ENCODE results near the gene ANKS4B.
"Not testable (repeated sequence)": the region's sequence is repeated elsewhere in the genome, so short reads cannot be mapped to it uniquely, and the experiment has no call there.

ANKS4B gene

DNA sequence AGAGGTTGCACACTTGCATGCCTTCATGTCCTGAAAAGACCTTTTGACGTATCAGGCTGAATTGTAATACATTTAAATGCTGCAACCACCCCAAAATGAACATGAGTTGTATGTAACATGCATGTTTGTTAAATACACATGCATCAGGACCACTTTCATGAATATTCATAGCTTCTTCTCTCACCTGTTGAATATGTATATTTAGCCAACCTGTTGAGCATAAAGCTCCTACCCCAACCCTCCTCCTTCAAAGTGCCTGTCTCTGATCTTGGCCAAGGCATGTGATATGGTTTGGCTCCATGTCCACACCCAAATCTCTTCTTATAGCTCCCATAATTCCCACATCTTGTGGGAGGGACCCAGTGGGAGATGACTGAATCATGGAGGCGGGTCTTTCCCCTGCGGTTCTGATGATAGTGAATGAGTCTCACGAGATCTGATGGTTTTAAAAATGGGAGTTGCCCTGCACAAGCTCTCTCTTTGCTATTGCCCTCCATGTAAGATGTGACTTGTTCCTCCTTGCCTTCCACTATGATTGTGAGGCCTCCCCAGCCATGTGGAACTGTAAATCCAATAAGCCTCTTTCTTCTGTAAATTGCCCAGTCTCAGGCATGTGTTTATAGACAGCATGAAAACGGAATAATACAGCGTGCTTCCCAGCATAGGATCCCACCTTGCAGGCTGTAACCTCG is 48.3 kb downstream of the ANKS4B start:
- no peak overlapping the region for H3K4me3 ChIP-seq (ENCODE audit: low read depth in 1 of 2, low read length in 2 of 2)
- no peaks in the 10 kb centered on the region for H3K36me3 ChIP-seq (ENCODE audit: control insufficient read depth in 1 of 2, insufficient read depth in 2 of 2, low read length in 2 of 2)
- H3K9me3 ChIP-seq (ENCODE audit: control insufficient read depth in 1 of 2, low read length in 2 of 2), result no peaks in the 10 kb centered on the region
- H3K27ac ChIP-seq (ENCODE audit: low read length), result no peak overlapping the region
- peaks cover 4% of the 10 kb centered on the region for H3K27me3 ChIP-seq (ENCODE audit: low read depth, low read length)
- H3K4me1 ChIP-seq (ENCODE audit: control insufficient read depth in 1 of 2, insufficient read depth in 2 of 2, low read length in 2 of 2), result peaks cover 0 to 8% of the 10 kb centered on the region in 2 donors

DNA sequence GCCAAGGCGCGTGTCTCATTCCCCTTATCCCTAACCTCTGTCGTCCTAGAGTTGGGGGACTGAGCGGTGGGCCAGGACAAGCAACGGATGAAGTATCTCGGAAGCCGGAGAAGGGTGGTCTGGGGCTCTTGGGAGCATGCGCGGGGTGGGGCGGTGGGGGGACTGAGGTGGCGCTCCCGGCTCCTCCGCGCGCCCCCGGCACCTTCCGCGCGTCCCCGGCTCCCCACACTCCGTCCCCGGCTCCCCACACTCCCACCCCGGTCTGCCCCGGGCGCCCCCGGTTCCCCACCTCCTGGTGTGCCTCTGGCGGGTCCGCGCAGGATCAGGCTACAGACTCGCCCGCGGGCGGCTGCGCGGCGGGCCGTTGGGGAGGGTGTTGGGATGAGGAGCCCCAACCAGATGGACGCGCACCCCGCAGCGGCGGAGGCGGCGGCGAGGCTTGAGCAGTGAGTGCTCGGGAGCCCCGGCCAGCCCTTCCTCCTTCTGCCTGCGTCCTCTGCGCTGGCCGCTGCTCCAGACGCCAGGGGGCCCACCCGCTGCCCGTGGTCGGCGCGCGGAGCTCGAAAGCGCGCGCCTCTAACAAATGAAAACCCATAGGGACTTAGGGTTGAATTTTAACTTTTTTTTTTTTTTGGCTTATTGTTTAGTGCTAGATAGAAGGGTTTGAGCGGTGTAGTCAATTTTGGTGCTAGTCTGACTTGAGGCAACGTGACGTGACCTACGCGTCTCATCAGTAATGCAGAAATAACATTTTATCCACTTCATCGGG is 50.2 kb downstream of the ANKS4B start:
- H3K27ac ChIP-seq (ENCODE audit: low read length), result no peak overlapping the region
- H3K27me3 ChIP-seq (ENCODE audit: low read depth, low read length), result peaks cover 4% of the 10 kb centered on the region
- H3K9me3 ChIP-seq (ENCODE audit: control insufficient read depth in 1 of 2, low read length in 2 of 2), result no peaks in the 10 kb centered on the region
- H3K4me3 ChIP-seq (ENCODE audit: low read depth in 1 of 2, low read length in 2 of 2), result peak overlapping the region in 1 of 2 donors; percentile 62
- H3K4me1 ChIP-seq (ENCODE audit: control insufficient read depth in 1 of 2, insufficient read depth in 2 of 2, low read length in 2 of 2), result no peaks in the 10 kb centered on the region
- H3K36me3 ChIP-seq (ENCODE audit: control insufficient read depth in 1 of 2, insufficient read depth in 2 of 2, low read length in 2 of 2), result no peaks in the 10 kb centered on the region

GRCh38 chr16:21284414-21284813 is 50.9 kb downstream of the ANKS4B start:
- no peaks in the 10 kb centered on the region for H3K4me1 ChIP-seq (ENCODE audit: control insufficient read depth in 1 of 2, insufficient read depth in 2 of 2, low read length in 2 of 2)
- no peaks in the 10 kb centered on the region for H3K9me3 ChIP-seq (ENCODE audit: control insufficient read depth in 1 of 2, low read length in 2 of 2)
- H3K36me3 ChIP-seq (ENCODE audit: control insufficient read depth in 1 of 2, insufficient read depth in 2 of 2, low read length in 2 of 2), result no peaks in the 10 kb centered on the region
- H3K4me3 ChIP-seq (ENCODE audit: low read depth in 1 of 2, low read length in 2 of 2), result no peak overlapping the region
- no peak overlapping the region for H3K27ac ChIP-seq (ENCODE audit: low read length)
- H3K27me3 ChIP-seq (ENCODE audit: low read depth, low read length), result peaks cover 4% of the 10 kb centered on the region

DNA sequence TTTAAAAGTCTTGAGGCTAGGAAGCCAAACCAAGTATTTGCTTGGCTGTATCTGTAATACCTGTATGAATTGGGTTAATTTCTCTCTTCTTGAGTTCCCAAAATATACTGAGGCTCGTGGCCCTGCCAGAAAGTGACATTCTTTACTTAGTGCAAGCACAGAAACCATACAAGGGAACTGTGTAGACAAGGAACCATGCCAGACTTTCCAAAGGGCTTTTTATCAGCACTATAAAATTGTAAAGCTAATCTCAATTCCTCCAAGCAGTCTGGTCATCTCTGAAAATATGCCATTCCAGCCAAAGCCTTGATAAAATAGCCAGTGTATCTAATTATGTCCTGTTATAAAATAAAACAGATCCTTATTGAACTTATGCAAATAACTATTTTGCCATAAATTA is 51.8 kb downstream of the ANKS4B start:
- Histone ChIP-seq H3K27ac (ENCODE audit: low read length) (no peak overlapping the region), H3K27me3 (ENCODE audit: low read depth, low read length) (peaks cover 4% of the 10 kb centered on the region), H3K4me3 (ENCODE audit: low read depth in 1 of 2, low read length in 2 of 2) (no peak overlapping the region), H3K9me3 (ENCODE audit: control insufficient read depth in 1 of 2, low read length in 2 of 2) (no peaks in the 10 kb centered on the region), H3K4me1 (ENCODE audit: control insufficient read depth in 1 of 2, insufficient read depth in 2 of 2, low read length in 2 of 2) (no peaks in the 10 kb centered on the region), H3K36me3 (ENCODE audit: control insufficient read depth in 1 of 2, insufficient read depth in 2 of 2, low read length in 2 of 2) (no peaks in the 10 kb centered on the region)

DNA sequence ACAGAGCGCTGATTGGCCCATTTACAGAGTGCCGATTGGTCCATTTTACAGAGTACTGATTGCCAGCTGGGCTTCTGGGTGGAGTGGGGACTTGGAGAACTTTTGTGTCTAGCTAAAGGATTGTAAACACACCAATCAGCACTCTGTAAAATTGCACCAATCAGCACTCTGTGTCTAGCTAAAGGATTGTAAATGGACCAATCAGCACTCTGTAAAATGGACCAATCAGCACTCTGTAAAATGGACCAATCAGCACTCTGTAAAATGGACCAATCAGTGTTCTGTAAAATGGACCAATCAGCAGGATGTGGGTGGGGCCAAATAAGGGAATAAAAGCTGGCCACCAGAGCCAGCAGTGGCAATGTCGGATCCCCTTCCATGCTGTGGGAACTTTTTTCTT is 56.3 kb downstream of the ANKS4B start:
- H3K9me3 ChIP-seq (ENCODE audit: control insufficient read depth in 1 of 2, low read length in 2 of 2); H3K4me1 ChIP-seq (ENCODE audit: control insufficient read depth in 1 of 2, insufficient read depth in 2 of 2, low read length in 2 of 2); H3K4me3 ChIP-seq (ENCODE audit: low read depth in 1 of 2, low read length in 2 of 2); H3K27me3 ChIP-seq (ENCODE audit: low read depth, low read length); H3K27ac ChIP-seq (ENCODE audit: low read length); H3K36me3 ChIP-seq (ENCODE audit: control insufficient read depth in 1 of 2, insufficient read depth in 2 of 2, low read length in 2 of 2): not testable (repeated sequence)

DNA sequence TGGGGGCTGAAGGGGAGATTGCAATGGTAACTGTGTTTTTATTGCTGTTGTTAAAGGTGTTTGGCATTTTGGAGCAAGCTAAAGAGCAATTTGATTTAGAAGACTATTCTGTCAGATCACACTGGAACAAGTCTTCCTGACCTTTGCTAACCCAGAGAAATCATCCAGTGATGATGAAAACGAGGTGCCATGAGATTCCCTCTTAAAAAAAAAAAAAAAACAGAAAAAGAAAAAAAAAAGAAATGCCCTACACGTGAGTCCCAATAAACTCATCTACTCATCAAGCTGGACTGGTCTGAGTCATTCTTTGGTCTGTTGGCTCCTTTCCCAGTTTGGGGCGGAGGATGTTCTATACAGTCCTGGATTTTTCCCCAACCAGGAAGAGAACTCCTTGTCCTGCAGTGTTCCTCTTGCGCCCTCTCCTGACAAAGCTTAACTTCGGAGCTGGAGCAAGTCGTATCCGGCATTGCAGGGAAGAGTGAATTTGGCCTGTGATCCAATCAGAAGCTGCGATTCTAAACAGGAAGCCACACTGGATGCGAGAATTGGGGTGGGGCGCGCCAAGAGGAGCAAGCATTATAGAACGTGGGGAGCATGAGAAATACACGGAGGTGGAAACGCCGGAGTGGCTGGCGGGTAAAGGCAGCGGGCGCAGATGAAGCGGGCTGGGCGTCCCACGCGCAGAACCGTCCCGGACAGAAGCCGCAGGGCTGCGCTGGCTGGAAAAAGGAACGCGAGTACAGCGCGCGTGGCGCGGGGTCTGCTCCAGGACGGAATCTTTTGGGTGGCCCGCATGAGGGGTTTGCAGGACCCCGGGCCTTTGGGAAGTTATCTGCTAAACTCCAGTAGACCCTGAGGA is 67.0 kb downstream of the ANKS4B start:
- peak overlapping the region; percentile 74 to 89 for H3K4me3 ChIP-seq (ENCODE audit: low read depth in 1 of 2, low read length in 2 of 2)
- peak overlapping the region; percentile 48 for H3K27ac ChIP-seq (ENCODE audit: low read length)
- no peaks in the 10 kb centered on the region for H3K27me3 ChIP-seq (ENCODE audit: low read depth, low read length)
- peaks cover 0 to 15% of the 10 kb centered on the region in 2 donors for H3K4me1 ChIP-seq (ENCODE audit: control insufficient read depth in 1 of 2, insufficient read depth in 2 of 2, low read length in 2 of 2)
- H3K9me3 ChIP-seq (ENCODE audit: control insufficient read depth in 1 of 2, low read length in 2 of 2), result no peaks in the 10 kb centered on the region
- H3K36me3 ChIP-seq (ENCODE audit: control insufficient read depth in 1 of 2, insufficient read depth in 2 of 2, low read length in 2 of 2), result no peaks in the 10 kb centered on the region

- Histone ChIP-seq H3K4me1 (ENCODE audit: control insufficient read depth in 1 of 2, insufficient read depth in 2 of 2, low read length in 2 of 2) (peaks cover 0 to 15% of the 10 kb centered on the region in 2 donors), H3K9me3 (ENCODE audit: control insufficient read depth in 1 of 2, low read length in 2 of 2) (no peaks in the 10 kb centered on the region), H3K36me3 (ENCODE audit: control insufficient read depth in 1 of 2, insufficient read depth in 2 of 2, low read length in 2 of 2) (no peaks in the 10 kb centered on the region), H3K27ac (ENCODE audit: low read length) (peak overlapping the region; percentile 48), H3K27me3 (ENCODE audit: low read depth, low read length) (no peaks in the 10 kb centered on the region), H3K4me3 (ENCODE audit: low read depth in 1 of 2, low read length in 2 of 2) (peak overlapping the region; percentile 74 to 89)
These were observed 67.8 kb downstream of the ANKS4B start for GRCh38 chr16:21301168-21301894.

- Histone ChIP-seq H3K27ac (ENCODE audit: low read length) (no peak overlapping the region), H3K27me3 (ENCODE audit: low read depth, low read length) (no peaks in the 10 kb centered on the region), H3K4me1 (ENCODE audit: control insufficient read depth in 1 of 2, insufficient read depth in 2 of 2, low read length in 2 of 2) (peaks cover 0 to 15% of the 10 kb centered on the region in 2 donors), H3K36me3 (ENCODE audit: control insufficient read depth in 1 of 2, insufficient read depth in 2 of 2, low read length in 2 of 2) (no peaks in the 10 kb centered on the region), H3K9me3 (ENCODE audit: control insufficient read depth in 1 of 2, low read length in 2 of 2) (no peaks in the 10 kb centered on the region), H3K4me3 (ENCODE audit: low read depth in 1 of 2, low read length in 2 of 2) (peak overlapping the region; percentile 74 to 89)
These were observed 68.4 kb downstream of the ANKS4B start for GRCh38 chr16:21301895-21302291.

DNA sequence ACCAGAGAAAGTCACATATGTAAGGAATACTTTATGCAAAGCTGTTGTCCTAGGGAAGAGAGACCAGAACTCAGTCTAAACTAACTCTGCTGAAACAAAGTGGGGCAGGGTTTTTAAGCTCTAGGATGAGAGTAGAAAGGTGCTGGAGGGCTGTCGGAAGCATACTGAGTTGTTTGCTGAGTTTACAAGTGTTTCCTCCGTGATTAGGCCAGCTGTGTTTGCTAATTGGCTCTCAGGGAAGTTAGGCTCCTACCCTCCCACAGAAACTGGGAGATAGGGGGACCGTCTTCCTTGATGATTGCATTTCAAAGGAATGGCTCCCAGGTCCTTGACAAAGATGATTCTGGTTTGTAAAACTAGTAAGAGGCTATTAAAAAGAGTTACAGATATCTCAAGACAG is 69.0 kb downstream of the ANKS4B start:
- Histone ChIP-seq H3K4me3 (ENCODE audit: low read depth in 1 of 2, low read length in 2 of 2) (peak overlapping the region in 1 of 2 donors; percentile 74), H3K27ac (ENCODE audit: low read length) (no peak overlapping the region), H3K27me3 (ENCODE audit: low read depth, low read length) (no peaks in the 10 kb centered on the region), H3K36me3 (ENCODE audit: control insufficient read depth in 1 of 2, insufficient read depth in 2 of 2, low read length in 2 of 2) (no peaks in the 10 kb centered on the region), H3K9me3 (ENCODE audit: control insufficient read depth in 1 of 2, low read length in 2 of 2) (no peaks in the 10 kb centered on the region), H3K4me1 (ENCODE audit: control insufficient read depth in 1 of 2, insufficient read depth in 2 of 2, low read length in 2 of 2) (peaks cover 0 to 15% of the 10 kb centered on the region in 2 donors)

DNA sequence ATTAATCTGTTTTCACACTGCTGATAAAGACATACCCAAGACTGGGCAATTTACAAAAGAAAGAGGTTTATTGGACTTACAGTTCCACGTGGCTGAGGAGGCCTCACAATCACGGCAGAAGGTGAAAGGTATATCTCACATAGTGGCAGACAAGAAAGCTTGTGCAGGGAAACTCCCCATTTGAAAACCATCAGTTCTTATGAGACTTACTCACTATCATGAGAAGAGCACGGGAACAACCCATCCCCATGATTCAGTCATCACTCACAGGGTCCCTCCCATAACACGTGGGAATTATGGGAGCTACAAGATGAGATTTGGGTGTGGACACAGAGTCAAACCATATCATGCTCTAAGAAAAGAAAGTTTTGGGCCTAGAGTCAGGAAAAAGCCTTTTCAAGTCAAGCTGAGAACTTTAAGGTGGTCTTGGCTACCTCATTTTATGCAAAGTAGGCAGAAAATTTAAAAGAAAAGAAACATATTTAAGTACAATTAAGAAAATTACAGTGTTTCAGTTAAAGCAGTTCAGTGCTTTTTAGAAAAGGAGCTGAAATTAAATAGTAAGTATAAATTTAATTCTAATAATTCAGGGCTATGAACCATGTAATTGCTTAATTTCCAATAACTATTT is 69.5 kb downstream of the ANKS4B start:
- no peak overlapping the region for H3K4me3 ChIP-seq (ENCODE audit: low read depth in 1 of 2, low read length in 2 of 2)
- no peaks in the 10 kb centered on the region for H3K36me3 ChIP-seq (ENCODE audit: control insufficient read depth in 1 of 2, insufficient read depth in 2 of 2, low read length in 2 of 2)
- H3K9me3 ChIP-seq (ENCODE audit: control insufficient read depth in 1 of 2, low read length in 2 of 2), result no peaks in the 10 kb centered on the region
- H3K27me3 ChIP-seq (ENCODE audit: low read depth, low read length), result no peaks in the 10 kb centered on the region
- H3K4me1 ChIP-seq (ENCODE audit: control insufficient read depth in 1 of 2, insufficient read depth in 2 of 2, low read length in 2 of 2), result peaks cover 0 to 15% of the 10 kb centered on the region in 2 donors
- H3K27ac ChIP-seq (ENCODE audit: low read length), result no peak overlapping the region

Measured in muscle layer of duodenum (tissue), 2 donors.